HepG2 (cell line): Measurements from ENCODE around the gene GRIP2. TPM values are rescaled to one million over a fixed set of nuclear protein-coding genes. Genes with fewer than 3 reads are reported as not detected.

Experiments used
- ATAC-seq: fragments of 200-7000 bp; cut with Tn5 transposase; 3 replicates; pipeline ENCODE4 v1.9.1; 2020; ENCODE audit warnings: mild to moderate bottlenecking, moderate library complexity
- BruUV-seq: library from RNA; stranded (reverse); fragments of 400-500 nt; replicated peaks from 2 replicates; lab custom pipeline; 2021; lab: Mats Ljungman, UMichigan
- CTCF ChIA-PET: fragments of 300-600 bp; formaldehyde crosslinking; extraction: SDS; loops from one replicate; lab custom pipeline; 2021; ENCODE audit warnings: low total read pairs, inconsistent platforms, low intra/inter-chr PET ratio; lab: Yijun Ruan, JAX
- POLR2A ChIA-PET: fragments of 350-600 bp; sonication (Branson Sonifier 250); formaldehyde crosslinking; loops from one replicate; lab custom pipeline; 2020; ENCODE audit warnings: antibody characterized with exemption, inconsistent platforms; lab: Yijun Ruan, JAX
- DNase-seq: peaks from one replicate; pipeline ENCODE4 v3.0.0-alpha.2; 2015; ENCODE audit warnings: low spot score
- FAIRE-seq: peaks from 3 replicates; lab custom pipeline; 2011; peaks lifted over from hg19 to GRCh38; lab: Jason Lieb, UNC
- H2AFZ ChIP-seq: one replicate; pipeline ENCODE4 v1.6.1; 2011; ENCODE audit warnings: low read length, inconsistent platforms
- H3K27ac ChIP-seq: fragments of 300-600 bp; 3 replicates; pipeline ENCODE4 v1.8.0; 2011; ENCODE audit warnings: mixed run types, mild to moderate bottlenecking, mixed read lengths, low read length, inconsistent platforms; ENCODE audit not compliant: insufficient read depth; ENCODE audit errors: extremely low read length
- H3K27me3 ChIP-seq, 2 experiments: fragments of 200-600 bp in 1 of 2; 2 replicates in 1 of 2; 3 replicates in 1 of 2; pipeline versions ENCODE4 v1.6.0 to v1.8.0; 2011; ENCODE audit warnings: low read length in 2 of 2, mild to moderate bottlenecking in 2 of 2, moderate library complexity in 2 of 2, inconsistent platforms in 1 of 2; ENCODE audit not compliant: insufficient read depth in 2 of 2, control insufficient read depth in 1 of 2
- H3K36me3 ChIP-seq, 2 experiments: fragments of 200-600 bp in 1 of 2; replicated peaks in 1 of 2; 2 replicates in 1 of 2; 3 replicates in 1 of 2; pipeline versions ENCODE4 v1.5.1 to v1.8.0; 2011; ENCODE audit warnings: low read length in 2 of 2, inconsistent platforms in 1 of 2; ENCODE audit not compliant: insufficient read depth in 2 of 2, control insufficient read depth in 1 of 2
- H3K4me1 ChIP-seq: 2 replicates; pipeline ENCODE4 v1.5.1; 2012; ENCODE audit warnings: low read length, inconsistent platforms; ENCODE audit not compliant: insufficient read depth
- H3K4me2 ChIP-seq: 2 replicates; pipeline ENCODE4 v1.6.0; 2011; ENCODE audit warnings: low read depth, low read length, inconsistent platforms
- H3K4me3 ChIP-seq, 3 experiments: fragments of 200-600 bp in 1 of 3; sonication (generic), shearing (Covaris generic) in 1 of 3; replicated peaks in 1 of 3; 2 replicates each; pipeline ENCODE4 v1.5.1; 2011 to 2016; ENCODE audit warnings: low read length in 3 of 3, inconsistent platforms in 2 of 3, low read depth in 2 of 3, mild to moderate bottlenecking in 2 of 3, control low read depth in 1 of 3, mixed read lengths in 1 of 3; ENCODE audit not compliant: insufficient read depth in 1 of 3
- H3K79me2 ChIP-seq: one replicate; pipeline ENCODE4 v1.6.1; 2011; ENCODE audit warnings: low read length, inconsistent platforms; ENCODE audit not compliant: insufficient read depth
- H3K9ac ChIP-seq: 2 replicates; pipeline ENCODE4 v1.6.0; 2011; ENCODE audit warnings: mild to moderate bottlenecking, low read depth, low read length, inconsistent platforms; ENCODE audit not compliant: insufficient read depth
- H3K9me3 ChIP-seq: 2 replicates; pipeline ENCODE4 v1.5.1; 2012; ENCODE audit warnings: mild to moderate bottlenecking, low read length
- H4K20me1 ChIP-seq: 2 replicates; pipeline ENCODE4 v1.6.0; 2011; ENCODE audit warnings: inconsistent platforms, mild to moderate bottlenecking, low read length, moderate library complexity; ENCODE audit not compliant: insufficient read depth
- ATAD3A ChIP-seq: sonication (generic); formaldehyde crosslinking; IDR thresholded peaks from 2 replicates; pipeline ENCODE4 v1.4.0; 2020; ENCODE audit warnings: missing genetic modification reagents
- PRDM4 ChIP-seq: sonication (generic); formaldehyde crosslinking; IDR thresholded peaks from 2 replicates; pipeline ENCODE4 v1.9.0; 2021; ENCODE audit warnings: missing genetic modification reagents, borderline replicate concordance
- STAG1 ChIP-seq: sonication (generic); formaldehyde crosslinking; IDR thresholded peaks from 2 replicates; pipeline ENCODE4 v1.4.0; 2020; ENCODE audit warnings: missing genetic modification reagents
- ZNF629 ChIP-seq: sonication (generic); formaldehyde crosslinking; conservative IDR thresholded peaks from 2 replicates; pipeline ENCODE4 v1.5.0; 2020; ENCODE audit warnings: missing genetic modification reagents
- WGBS: methylation state at CpG from one replicate; pipeline ENCODE4 v1.1.6; 2017; ENCODE audit warnings: low lambda C conversion rate; 5-methylcytosine and 5-hydroxymethylcytosine counted together
- in situ Hi-C: cut with HindIII; loops from 2 replicates; pipeline ENCODE4 v1.10.0; 2017; ENCODE audit warnings: low pct_unique_long_range_greater_than_20kb; ENCODE audit not compliant: extremely low pct_ligation_motif_present
- intact Hi-C: fragments of 100-400 bp; cut with micrococcal nuclease; formaldehyde crosslinking; loops from one replicate; pipeline ENCODE4 v1.10.0; 2022; ENCODE audit not compliant: unreplicated experiment
- polyA plus RNA-seq, 8 experiments: library from polyadenylated mRNA; depleted of rRNA in 3 of 8; stranded (reverse) in 7 of 8; unstranded in 1 of 8; fragments of >200 nt; fragmentation: Illumina TruSeq in 4 of 8; extraction: Trizol in 4 of 8; gene quantifications; 2 replicates each; pipeline versions ENCODE4 v1.2.1 to v1.2.3, GENCODE V29; 2011 to 2016; ENCODE audit warnings: low read depth in 4 of 8, missing spikeins in 1 of 8, mixed read lengths in 1 of 8; ENCODE audit not compliant: insufficient read depth in 1 of 8
- total RNA-seq, 5 experiments: library from RNA; depleted of rRNA; stranded (reverse); fragments of >200 nt; fragmentation: Illumina TruSeq; extraction: Trizol; gene quantifications; 2 replicates each; pipeline ENCODE4 v1.2.3, GENCODE V29; 2016; ENCODE audit warnings: low read depth in 1 of 5

The GRIP2 gene
- total and polyA plus RNA-seq, 2 of the 13 experiments (the other 11 are each of a cell fraction or from before 2014, with no cell fraction given): 0.11 to 0.24 TPM

GRCh38 chr3:14549256-14549919, 9.2 kb upstream of the GRIP2 start:
- H2AFZ ChIP-seq: no peak overlapping the region
- H4K20me1 ChIP-seq: no peaks in the 10 kb centered on the region; the same call in 1 of the 2 replicates
- no peaks in the 10 kb centered on the region for H3K9me3 ChIP-seq
- no peak overlapping the region for H3K9ac ChIP-seq
- in situ Hi-C loops: loop anchor here (5.0 kb wide), 1 partner anchor 37 kb away; no protein-coding TSS in a partner anchor
- no peak overlapping the region for H3K27ac ChIP-seq
- BruUV-seq: no TSS peak
- CTCF ChIA-PET: interaction anchor here (2.0 kb wide), 1 partner anchor 41 kb away, joined by 15 read pairs; no protein-coding TSS in a partner anchor
- no peak overlapping the region for H3K4me3 ChIP-seq
- no peak for FAIRE-seq
- 18% methylated on average over 7 of the region's 8 CpGs for WGBS
- TF ChIP-seq ZNF629 (CRISPR knock-in tag): 0 out of 2 replicates have a peak, but pooled peaks have one; percentile 15
- TF ChIP-seq STAG1: peak; percentile 28
- no peak for TF ChIP-seq ATAD3A (CRISPR knock-in tag)
- TF ChIP-seq PRDM4 (CRISPR knock-in tag): no peak
- TF ChIP-seq, all 625 proteins: peak for 2
- ATAC-seq: peak; percentile 63
- no peaks in the 10 kb centered on the region for H3K36me3 ChIP-seq
- H3K4me1 ChIP-seq: peaks cover 8% of the 10 kb centered on the region
- H3K4me2 ChIP-seq: 0 out of 2 replicates have a peak overlapping the region, but pooled peaks have one; percentile 14
- peak; percentile 18 for DNase-seq
- H3K79me2 ChIP-seq: no peaks in the 10 kb centered on the region
- peaks cover 1 to 8% of the 10 kb centered on the region in 2 experiments; a peak in 2 of 5 replicates for H3K27me3 ChIP-seq
- POLR2A ChIA-PET: no interaction called here
- intact Hi-C loops: no loop called here
